Uterus (tissue), 4 donors: Measurements from ENCODE around the gene ZSCAN10. TPM values are rescaled to one million over a fixed set of nuclear protein-coding genes. Genes with fewer than 3 reads are reported as not detected.
"Not testable (repeated sequence)": the region's sequence is repeated elsewhere in the genome, so short reads cannot be mapped to it uniquely, and the experiment has no call there.

ENCODE experiments used
- DNase-seq, 2 donors: peaks; one replicate each; pipeline ENCODE4 v3.0.0-alpha.2; 2019 to 2020
- H3K27ac ChIP-seq, 2 donors: fragments of 200-600 bp; sonication (generic); 1 replicate in 1 of 2; 2 replicates in 1 of 2; pipeline ENCODE4 v1.5.1; 2016 to 2018
- H3K27me3 ChIP-seq, 2 donors: fragments of 200-600 bp; sonication (generic); one replicate each; pipeline ENCODE4 v1.5.1; 2018 to 2019; ENCODE audit warnings: control low read depth in 1 of 2
- H3K36me3 ChIP-seq, 2 donors: fragments of 200-600 bp; sonication (generic); one replicate each; pipeline ENCODE4 v1.5.1; 2019; ENCODE audit warnings: control low read depth in 1 of 2
- H3K4me1 ChIP-seq, 2 donors: fragments of 200-600 bp; sonication (generic); one replicate each; pipeline ENCODE4 v1.5.1; 2018 to 2019; ENCODE audit warnings: control low read depth in 1 of 2
- H3K4me3 ChIP-seq, 2 donors: fragments of 200-600 bp; sonication (generic); 1 replicate in 1 of 2; 2 replicates in 1 of 2; pipeline ENCODE4 v1.5.1; 2018 to 2019; ENCODE audit warnings: mild to moderate bottlenecking in 1 of 2
- H3K9me3 ChIP-seq, 2 donors: fragments of 200-600 bp; sonication (generic); one replicate each; pipeline ENCODE4 v1.5.1; 2019; ENCODE audit warnings: control low read depth in 1 of 2
- CTCF ChIP-seq, 4 experiments: fragments of 200-600 bp in 2 of 4; fragments of 450-650 bp in 2 of 4; sonication (generic) in 2 of 4; IDR thresholded peaks; one replicate each; pipeline ENCODE4 v1.5.1; 2016 to 2019; ENCODE audit warnings: antibody characterized with exemption in 4 of 4, mild to moderate bottlenecking in 2 of 4, moderate library complexity in 1 of 4
- POLR2A ChIP-seq, 2 donors: fragments of 450-650 bp; IDR thresholded peaks; one replicate each; pipeline ENCODE4 v1.6.1; 2016; ENCODE audit warnings: antibody characterized with exemption in 2 of 2, mild to moderate bottlenecking in 1 of 2, moderate library complexity in 1 of 2
- intact Hi-C: fragments of 100-400 bp; cut with DNase I; formaldehyde crosslinking; loops from one replicate; pipeline ENCODE4 v1.15.1; 2023; ENCODE audit warnings: low total_unique reads
- total RNA-seq, 4 donors: library from RNA; depleted of rRNA in 3 of 4; stranded (reverse); fragments of >200 nt in 3 of 4; gene quantifications; one replicate each; pipeline versions ENCODE4 v1.1.0 to v1.2.4, GENCODE V29; 2014 to 2023
- donor health status: DM: yes; HTN: yes; CAD: no.

Gene ZSCAN10
- total RNA-seq, 4 donors from 2014 or later: not detected

DNA sequence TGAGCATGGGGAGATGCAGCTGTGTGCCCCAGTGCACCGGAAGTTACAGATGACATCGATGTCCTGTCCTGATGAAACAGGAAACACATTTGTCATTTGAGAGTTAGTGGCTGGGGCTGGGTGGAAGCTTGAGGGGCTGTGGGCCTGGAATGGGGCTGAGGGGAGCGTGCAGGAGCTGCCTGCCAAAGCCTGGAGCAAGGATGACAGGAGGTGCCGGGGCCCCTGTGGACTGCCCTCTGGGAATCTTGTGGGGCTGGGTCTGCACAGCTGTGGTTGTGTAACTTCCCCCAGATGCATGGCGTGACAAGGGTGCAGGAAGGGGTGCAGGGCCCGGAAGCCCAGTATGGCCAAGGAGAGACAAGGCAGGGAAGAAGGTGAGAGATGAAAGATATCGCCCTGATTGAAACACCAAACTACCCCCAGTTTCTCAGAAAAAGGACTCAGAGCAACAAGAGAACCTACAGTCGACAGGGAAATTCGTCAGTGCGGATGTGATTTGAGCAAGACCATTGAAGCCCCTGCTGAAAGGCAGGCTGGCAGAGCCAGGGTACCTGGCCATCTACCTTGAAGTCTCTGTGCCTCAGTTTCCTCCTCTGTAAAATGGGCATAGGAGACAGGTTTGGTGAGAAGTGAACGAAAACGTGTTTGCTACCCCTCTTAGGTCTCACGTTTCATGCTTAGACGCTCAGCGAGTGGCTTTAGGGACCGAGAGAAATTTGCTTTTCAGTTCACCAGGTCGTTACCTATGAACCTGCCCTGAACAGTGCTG lies 43.9 kb downstream of the ZSCAN10 start:
- intact Hi-C loops: loop anchor here (5.0 kb wide), 1 partner anchor 112 kb away; no protein-coding TSS in a partner anchor
- no peaks in the 10 kb centered on the region for H3K9me3 ChIP-seq
- no peaks in the 10 kb centered on the region for H3K27me3 ChIP-seq
- TF ChIP-seq CTCF (IDR thresholded peaks at IDR 0.05) (no peak), POLR2A (IDR thresholded peaks at IDR 0.05) (no peak)
- H3K36me3 ChIP-seq: no peaks in the 10 kb centered on the region
- no peak overlapping the region for H3K27ac ChIP-seq
- no peak overlapping the region for H3K4me3 ChIP-seq
- H3K4me1 ChIP-seq: peaks cover 0 to 10% of the 10 kb centered on the region in 2 donors
- no peak for DNase-seq

DNA sequence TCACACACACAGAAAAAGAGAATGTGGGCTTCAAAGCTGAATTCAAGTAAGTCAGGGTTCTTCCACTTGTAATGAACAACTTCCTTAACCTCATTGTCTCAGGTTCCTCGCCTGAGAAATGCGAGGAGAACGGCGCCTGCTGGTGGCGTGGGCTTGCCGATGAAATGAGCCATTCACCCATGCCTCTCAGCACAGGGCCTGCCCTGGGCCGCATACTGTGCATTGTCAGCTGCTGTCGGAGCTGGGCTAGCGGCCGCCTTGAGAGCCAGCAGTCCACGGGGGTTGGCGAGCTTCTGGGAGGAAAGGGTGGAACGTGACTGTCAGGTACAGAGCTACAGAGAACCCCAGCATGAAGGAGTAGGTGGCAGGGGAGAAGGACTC lies 45.8 kb downstream of the ZSCAN10 start:
- H3K4me3 ChIP-seq, H3K27ac ChIP-seq, intact Hi-C loops, H3K27me3 ChIP-seq, DNase-seq, H3K9me3 ChIP-seq, H3K36me3 ChIP-seq, H3K4me1 ChIP-seq: not testable (repeated sequence)

- H3K9me3 ChIP-seq, H3K27me3 ChIP-seq, H3K4me3 ChIP-seq, H3K27ac ChIP-seq, DNase-seq, H3K36me3 ChIP-seq, H3K4me1 ChIP-seq, intact Hi-C loops: not testable (repeated sequence)
These were observed 46.3 kb downstream of the ZSCAN10 start for GRCh38 chr16:3052571-3053329.

GRCh38 chr16:3051494-3051893 lies 47.6 kb downstream of the ZSCAN10 start:
- H3K27me3 ChIP-seq: peaks cover 6 to 8% of the 10 kb centered on the region in 2 donors
- intact Hi-C loops: no loop called here

GRCh38 chr16:3051009-3051408 lies 48.1 kb downstream of the ZSCAN10 start:
- TF ChIP-seq CTCF (IDR thresholded peaks at IDR 0.05) (no peak), POLR2A (IDR thresholded peaks at IDR 0.05) (no peak)
- Histone ChIP-seq H3K27me3 (peaks cover 7 to 13% of the 10 kb centered on the region in 2 donors), H3K9me3 (no peaks in the 10 kb centered on the region)

More at GRCh38 chr16:3051494-3051893, 47.6 kb downstream of the ZSCAN10 start:
- Histone ChIP-seq H3K36me3 (no peaks in the 10 kb centered on the region), H3K9me3 (no peaks in the 10 kb centered on the region), H3K4me1 (peaks cover 0 to 5% of the 10 kb centered on the region in 2 donors), H3K27ac (no peak overlapping the region), H3K4me3 (no peak overlapping the region)
- TF ChIP-seq POLR2A (IDR thresholded peaks at IDR 0.05): no peak
- no peak for TF ChIP-seq CTCF (IDR thresholded peaks at IDR 0.05)
- DNase-seq: no peak

DNA sequence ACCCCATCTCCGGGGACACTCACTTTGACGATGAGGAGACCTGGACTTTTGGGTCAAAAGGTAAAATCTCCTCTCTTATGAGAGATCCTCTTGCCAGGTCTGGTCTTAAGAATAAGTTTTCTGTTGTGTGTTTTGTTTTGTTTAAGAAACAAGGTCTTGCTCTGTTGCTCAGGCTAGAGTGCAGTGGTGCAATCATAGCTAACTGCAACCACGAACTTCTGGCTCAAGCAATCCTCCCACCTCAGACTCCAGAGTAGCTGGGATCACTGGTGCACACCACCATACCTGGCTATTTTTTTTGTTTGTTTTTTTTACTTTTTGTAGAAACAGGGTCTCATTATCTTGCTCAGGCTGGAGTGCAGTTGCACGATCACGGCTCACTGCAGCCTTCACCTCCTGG lies 48.6 kb downstream of the ZSCAN10 start:
- Histone ChIP-seq H3K4me1 (peaks cover 0 to 15% of the 10 kb centered on the region in 2 donors), H3K27ac (no peak overlapping the region), H3K9me3 (no peaks in the 10 kb centered on the region), H3K27me3 (peaks cover 12 to 18% of the 10 kb centered on the region in 2 donors), H3K36me3 (no peaks in the 10 kb centered on the region), H3K4me3 (no peak overlapping the region)
- DNase-seq: no peak
- TF ChIP-seq CTCF (IDR thresholded peaks at IDR 0.05): no peak
- no peak for TF ChIP-seq POLR2A (IDR thresholded peaks at IDR 0.05)
- intact Hi-C loops: no loop called here

More at GRCh38 chr16:3051009-3051408, 48.1 kb downstream of the ZSCAN10 start:
- no peak overlapping the region for H3K4me3 ChIP-seq
- no peak for DNase-seq
- peaks cover 0 to 10% of the 10 kb centered on the region in 2 donors for H3K4me1 ChIP-seq
- H3K36me3 ChIP-seq: no peaks in the 10 kb centered on the region
- intact Hi-C loops: no loop called here
- H3K27ac ChIP-seq: no peak overlapping the region
